Nephron (organoid): ENCODE results near the gene CAPN15.
A peak's percentile ranks its signal among the peaks of the same experiment; 100 is the strongest.

Experiments
- H3K27ac Mint-ChIP-seq, 3 experiments: 2 replicates each; pipeline ENCODE4 v1.8.0; 2020; ENCODE audit warnings: mixed read lengths in 3 of 3, mild to moderate bottlenecking in 2 of 3, moderate library complexity in 1 of 3
- H3K27me3 Mint-ChIP-seq: 2 replicates; pipeline ENCODE4 v1.8.0; 2021; ENCODE audit warnings: low read depth, mild to moderate bottlenecking, moderate library complexity, mixed read lengths
- H3K36me3 Mint-ChIP-seq: 2 replicates; pipeline ENCODE4 v1.8.0; 2020; ENCODE audit warnings: low read depth, mixed read lengths
- H3K4me1 Mint-ChIP-seq: 2 replicates; pipeline ENCODE4 v1.8.0; 2020; ENCODE audit warnings: mixed read lengths
- H3K4me3 Mint-ChIP-seq, 3 experiments: 2 replicates each; pipeline ENCODE4 v1.8.0; 2020; ENCODE audit warnings: mild to moderate bottlenecking in 3 of 3, mixed read lengths in 3 of 3, moderate library complexity in 2 of 3
- H3K9me3 Mint-ChIP-seq: 2 replicates; pipeline ENCODE4 v1.8.0; 2020; ENCODE audit warnings: mixed read lengths
- CTCF ChIP-seq, 3 experiments: fragments of 200-600 bp; sonication (generic); IDR thresholded peaks; one replicate each; pipeline ENCODE4 v1.5.0; 2021; ENCODE audit warnings: antibody characterized with exemption in 3 of 3; ENCODE audit not compliant: unreplicated experiment in 3 of 3

CAPN15 gene

GRCh38 chr16:590188-590814 is 62.8 kb downstream of the CAPN15 start:
- peak overlapping the region; percentile 53 to 91 (median 74) for H3K27ac Mint-ChIP-seq
- H3K4me3 Mint-ChIP-seq, result peak overlapping the region; percentile 90 to 92 (median 90)
- H3K9me3 Mint-ChIP-seq, result no peaks in the 10 kb centered on the region
- H3K4me1 Mint-ChIP-seq, result peaks cover 44% of the 10 kb centered on the region
- H3K36me3 Mint-ChIP-seq, result peaks cover 7% of the 10 kb centered on the region
- peaks cover 8% of the 10 kb centered on the region for H3K27me3 Mint-ChIP-seq
- TF ChIP-seq CTCF (IDR thresholded peaks at IDR 0.05; ENCODE audit: unreplicated experiment in 3 of 3), result no peak

GRCh38 chr16:590815-591200 is 63.3 kb downstream of the CAPN15 start:
- Mint-ChIP-seq H3K4me3 (peak overlapping the region; percentile 90 to 92 (median 90)), H3K4me1 (peaks cover 41% of the 10 kb centered on the region), H3K27me3 (peaks cover 6% of the 10 kb centered on the region), H3K27ac (peak overlapping the region; percentile 53 to 91 (median 74)), H3K9me3 (no peaks in the 10 kb centered on the region), H3K36me3 (peaks cover 7% of the 10 kb centered on the region)
- no peak for TF ChIP-seq CTCF (IDR thresholded peaks at IDR 0.05; ENCODE audit: unreplicated experiment in 3 of 3)

- peaks cover 11% of the 10 kb centered on the region for H3K36me3 Mint-ChIP-seq
- no peak for TF ChIP-seq CTCF (IDR thresholded peaks at IDR 0.05; ENCODE audit: unreplicated experiment in 3 of 3)
- peaks cover 4% of the 10 kb centered on the region for H3K27me3 Mint-ChIP-seq
- H3K4me3 Mint-ChIP-seq, result peak overlapping the region; percentile 90 to 92 (median 90)
- no peaks in the 10 kb centered on the region for H3K9me3 Mint-ChIP-seq
- peaks cover 39% of the 10 kb centered on the region for H3K4me1 Mint-ChIP-seq
- H3K27ac Mint-ChIP-seq, result peak overlapping the region; percentile 53 to 91 (median 74)
Observed at GRCh38 chr16:591231-591630, 63.7 kb downstream of the CAPN15 start.

- peak overlapping the region in 2 of 3 experiments; percentile 63 to 65 for H3K27ac Mint-ChIP-seq
- peaks cover 19% of the 10 kb centered on the region for H3K36me3 Mint-ChIP-seq
- peaks cover 34% of the 10 kb centered on the region for H3K4me1 Mint-ChIP-seq
Observed at GRCh38 chr16:591892-592517, 64.5 kb downstream of the CAPN15 start.

GRCh38 chr16:592518-593306 is 65.2 kb downstream of the CAPN15 start:
- Mint-ChIP-seq H3K4me1 (peaks cover 29% of the 10 kb centered on the region), H3K4me3 (peak overlapping the region; percentile 25 to 92 (median 90)), H3K9me3 (no peaks in the 10 kb centered on the region), H3K27me3 (peaks cover 4% of the 10 kb centered on the region), H3K36me3 (peaks cover 21% of the 10 kb centered on the region), H3K27ac (peak overlapping the region; percentile 55 to 90 (median 64))
- TF ChIP-seq CTCF (IDR thresholded peaks at IDR 0.05; ENCODE audit: unreplicated experiment in 3 of 3), result no peak

More at GRCh38 chr16:591892-592517, 64.5 kb downstream of the CAPN15 start:
- no peak for TF ChIP-seq CTCF (IDR thresholded peaks at IDR 0.05; ENCODE audit: unreplicated experiment in 3 of 3)
- H3K27me3 Mint-ChIP-seq, result peaks cover 4% of the 10 kb centered on the region
- no peaks in the 10 kb centered on the region for H3K9me3 Mint-ChIP-seq
- H3K4me3 Mint-ChIP-seq, result peak overlapping the region; percentile 90 to 92 (median 90)
